Smooth muscle cell (in vitro differentiated cells): ENCODE results near the gene PPP1R3A. TPM values are rescaled to one million over a fixed set of nuclear protein-coding genes. Genes with fewer than 3 reads are reported as not detected.

Source experiments
- DNase-seq: peaks from one replicate; lab custom pipeline; 2025; ENCODE audit not compliant: unreplicated experiment; lab: John Stamatoyannopoulos, UW
- H2AFZ ChIP-seq: fragments of 200-600 bp; sonication (generic); 2 replicates; pipeline ENCODE4 v1.6.0; 2016; ENCODE audit warnings: antibody characterized with exemption, low read depth, mild to moderate bottlenecking
- H3F3A ChIP-seq: fragments of 200-600 bp; sonication (generic); 2 replicates; pipeline ENCODE4 v1.6.0; 2017; ENCODE audit warnings: antibody characterized with exemption, low read depth
- H3K27ac ChIP-seq: fragments of 200-600 bp; sonication (generic); 2 replicates; pipeline ENCODE4 v1.5.1; 2016; ENCODE audit warnings: low read depth, mild to moderate bottlenecking
- H3K27me3 ChIP-seq: fragments of 200-600 bp; sonication (generic); 2 replicates; pipeline ENCODE4 v1.6.1; 2016; ENCODE audit warnings: low read depth, mild to moderate bottlenecking
- H3K36me3 ChIP-seq: fragments of 200-600 bp; sonication (generic); 2 replicates; pipeline ENCODE4 v1.5.1; 2016; ENCODE audit warnings: low read depth
- H3K4me1 ChIP-seq: fragments of 200-600 bp; sonication (generic); 2 replicates; pipeline ENCODE4 v1.5.1; 2016; ENCODE audit warnings: low read depth
- H3K4me2 ChIP-seq: fragments of 200-600 bp; sonication (generic); 2 replicates; pipeline ENCODE4 v1.6.0; 2016; ENCODE audit warnings: mild to moderate bottlenecking
- H3K4me3 ChIP-seq: fragments of 200-600 bp; sonication (generic); 2 replicates; pipeline ENCODE4 v1.5.1; 2016; ENCODE audit warnings: mild to moderate bottlenecking
- H3K79me2 ChIP-seq: fragments of 200-600 bp; sonication (generic); 2 replicates; pipeline ENCODE4 v1.6.0; 2016; ENCODE audit warnings: low read depth, mild to moderate bottlenecking
- H3K9ac ChIP-seq: fragments of 200-600 bp; sonication (generic); 2 replicates; pipeline ENCODE4 v1.6.0; 2016; ENCODE audit warnings: low read depth
- H3K9me3 ChIP-seq: fragments of 200-600 bp; sonication (generic); replicated peaks from 2 replicates; pipeline ENCODE4 v1.5.1; 2016; ENCODE audit warnings: low read depth
- H4K20me1 ChIP-seq: fragments of 200-600 bp; sonication (generic); 2 replicates; pipeline ENCODE4 v1.6.0; 2016; ENCODE audit warnings: low read depth
- CTCF ChIP-seq: fragments of 200-600 bp; sonication (generic); IDR thresholded peaks from 2 replicates; pipeline ENCODE4 v1.5.1; 2017; ENCODE audit warnings: borderline replicate concordance, mild to moderate bottlenecking, antibody characterized with exemption; ENCODE audit not compliant: insufficient read depth, poor library complexity, severe bottlenecking
- WGBS: methylation state at CpG from one replicate; pipeline ENCODE4 v1.1.7; 2016; ENCODE audit warnings: low lambda C conversion rate; 5-methylcytosine and 5-hydroxymethylcytosine counted together
- polyA plus RNA-seq: library from polyadenylated mRNA; unstranded; fragments of >200 nt; fragmentation: Nextera tagmentation; extraction: Ambion mirVana; gene quantifications from 2 replicates; pipeline ENCODE4 v1.2.1, GENCODE V29; 2016
- total RNA-seq: library from RNA; depleted of rRNA; stranded (reverse); fragments of >200 nt; gene quantifications from 2 replicates; pipeline ENCODE4 v1.2.3, GENCODE V29; 2014

The PPP1R3A gene
- total and polyA plus RNA-seq, 2 experiments from 2014 or later = not detected

- no peak for TF ChIP-seq CTCF
- Histone ChIP-seq H4K20me1 (no peaks in the 10 kb centered on the region), H3K4me2 (no peak overlapping the region), H3K79me2 (no peaks in the 10 kb centered on the region), H3K27ac (no peak overlapping the region), H3K36me3 (no peaks in the 10 kb centered on the region), H2AFZ (no peak overlapping the region), H3F3A (no peaks in the 10 kb centered on the region), H3K4me1 (no peaks in the 10 kb centered on the region), H3K9me3 (no peaks in the 10 kb centered on the region), H3K27me3 (no peaks in the 10 kb centered on the region), H3K4me3 (no peak overlapping the region), H3K9ac (no peak overlapping the region)
- DNase-seq = no peak
- 75% methylated on average over 6 of the region's 6 CpGs for WGBS
Observed at GRCh38 chr7:113912876-113913275, 5.9 kb downstream of the PPP1R3A start.

GRCh38 chr7:113907617-113908016 lies 11.2 kb downstream of the PPP1R3A start:
- TF ChIP-seq CTCF = no peak
- WGBS = 83% methylated on average over 3 of the region's 3 CpGs
- no peaks in the 10 kb centered on the region for H3K79me2 ChIP-seq

GRCh38 chr7:113904521-113904920 lies 14.3 kb downstream of the PPP1R3A start:
- Histone ChIP-seq H3K36me3 (no peaks in the 10 kb centered on the region), H3F3A (no peaks in the 10 kb centered on the region)
- 50% methylated on average over 1 of the region's 1 CpG for WGBS

More at GRCh38 chr7:113907617-113908016, 11.2 kb downstream of the PPP1R3A start:
- Histone ChIP-seq H2AFZ (no peak overlapping the region), H3K9ac (no peak overlapping the region), H3K4me1 (no peaks in the 10 kb centered on the region), H4K20me1 (no peaks in the 10 kb centered on the region), H3K27ac (no peak overlapping the region), H3F3A (no peaks in the 10 kb centered on the region), H3K27me3 (peaks cover 7% of the 10 kb centered on the region), H3K9me3 (no peaks in the 10 kb centered on the region), H3K36me3 (no peaks in the 10 kb centered on the region), H3K4me3 (no peak overlapping the region), H3K4me2 (no peak overlapping the region)
- DNase-seq = no peak

More at GRCh38 chr7:113904521-113904920, 14.3 kb downstream of the PPP1R3A start:
- Histone ChIP-seq H3K27ac (no peak overlapping the region), H2AFZ (no peak overlapping the region), H3K27me3 (peaks cover 10% of the 10 kb centered on the region), H3K4me1 (no peaks in the 10 kb centered on the region), H4K20me1 (no peaks in the 10 kb centered on the region), H3K9ac (no peak overlapping the region), H3K4me2 (no peak overlapping the region), H3K4me3 (no peak overlapping the region), H3K9me3 (no peaks in the 10 kb centered on the region), H3K79me2 (no peaks in the 10 kb centered on the region)
- no peak for DNase-seq
- no peak for TF ChIP-seq CTCF
